ENCODE measurements around the gene HOXB3.
A peak's percentile ranks its signal among the peaks of the same experiment; 100 is the strongest.
"Not testable (repeated sequence)": the region's sequence is repeated elsewhere in the genome, so short reads cannot be mapped to it uniquely, and the experiment has no call there.

The HOXB3 gene

GRCh38 chr17:48522031-48522653 lies 67.9 kb downstream of the HOXB3 start:
- DNase-seq = peak; percentile 69

- DNase-seq = peak; percentile 48
Observed at GRCh38 chr17:48520631-48521079, 69.4 kb downstream of the HOXB3 start.

GRCh38 chr17:48519427-48519826 lies 70.6 kb downstream of the HOXB3 start:
- DNase-seq = no peak

GRCh38 chr17:48517478-48517877 lies 72.6 kb downstream of the HOXB3 start:
- no peak for DNase-seq

GRCh38 chr17:48515925-48516900 lies 73.8 kb downstream of the HOXB3 start:
- DNase-seq = no peak

GRCh38 chr17:48514477-48514876 lies 75.6 kb downstream of the HOXB3 start:
- DNase-seq = no peak

GRCh38 chr17:48513666-48514455 lies 76.2 kb downstream of the HOXB3 start:
- no peak for DNase-seq

GRCh38 chr17:48513097-48513496 lies 76.9 kb downstream of the HOXB3 start:
- DNase-seq = no peak

GRCh38 chr17:48510761-48511604 lies 79.1 kb downstream of the HOXB3 start:
- DNase-seq = peak; percentile 79

GRCh38 chr17:48510381-48510760 lies 79.7 kb downstream of the HOXB3 start:
- no peak for DNase-seq

- DNase-seq = not testable (repeated sequence)
Observed at GRCh38 chr17:48509708-48510107, 80.3 kb downstream of the HOXB3 start.

- no peak for DNase-seq
Observed at GRCh38 chr17:48506246-48506645, 83.8 kb downstream of the HOXB3 start.

GRCh38 chr17:48505788-48506187 lies 84.3 kb downstream of the HOXB3 start:
- peak; percentile 83 for DNase-seq

GRCh38 chr17:48504953-48505352 lies 85.1 kb downstream of the HOXB3 start:
- no peak for DNase-seq

GRCh38 chr17:48503747-48504146 lies 86.3 kb downstream of the HOXB3 start:
- no peak for DNase-seq

GRCh38 chr17:48502901-48503300 lies 87.1 kb downstream of the HOXB3 start:
- DNase-seq = no peak

- no peak for DNase-seq
Observed at GRCh38 chr17:48502312-48502711, 87.7 kb downstream of the HOXB3 start.

- DNase-seq = peak; percentile 74
Observed at GRCh38 chr17:48500435-48501426, 89.3 kb downstream of the HOXB3 start.

- no peak for DNase-seq
Observed at GRCh38 chr17:48499735-48500434, 90.2 kb downstream of the HOXB3 start.

GRCh38 chr17:48499248-48499647 lies 90.8 kb downstream of the HOXB3 start:
- DNase-seq = no peak
